ENCODE measurements around the gene CABP1. TPM values are rescaled to one million over a fixed set of nuclear protein-coding genes. Genes with fewer than 3 reads are reported as not detected.
A peak's percentile ranks its signal among the peaks of the same experiment; 100 is the strongest.

CABP1 gene
- total RNA-seq, 1 experiment from 2014 or later, result not detected

GRCh38 chr12:120649442-120650232 lies 9.2 kb downstream of the CABP1 start:
- no TSS peak for BruUV-seq (replicated peaks)
- ChIA-PET CTCF (interaction anchor here (0.6 to 1.4 kb wide), 14 partner anchors 15 to 1590 kb away, joined by 3 to 21 read pairs (median 6); no protein-coding TSS in a partner anchor), POLR2A (ENCODE audit: unreplicated experiment) (interaction anchor here (0.6 to 0.7 kb wide), 5 partner anchors 47 to 1147 kb away, joined by 3 to 5 read pairs (median 3); partner anchors contain the start of gene POP5)
- Histone ChIP-seq H3K9me2 (ENCODE audit: insufficient read depth) (no peaks in the 10 kb centered on the region), H3K27me3 (ENCODE audit: insufficient read depth, low read depth) (peaks cover 4% of the 10 kb centered on the region), H4K20me1 (ENCODE audit: insufficient read depth) (no peaks in the 10 kb centered on the region), H3F3A (ENCODE audit: insufficient read depth, low read depth) (no peaks in the 10 kb centered on the region), H3K4me3 (peak overlapping the region; percentile 53; the same call in 1 of the 2 replicates), H3K27ac (no peak overlapping the region), H3K4me1 (replicated peaks; ENCODE audit: insufficient read depth) (peaks cover 5% of the 10 kb centered on the region; the same call in 1 of the 2 replicates), H3K36me3 (ENCODE audit: low read depth) (no peaks in the 10 kb centered on the region), H3K9me3 (ENCODE audit: insufficient read depth, low read depth) (no peaks in the 10 kb centered on the region), H3K4me2 (peak overlapping the region; percentile 92), H2AFZ (peak overlapping the region; percentile 68; the same call in 1 of the 2 replicates), H3K79me2 (ENCODE audit: low read depth) (no peaks in the 10 kb centered on the region)
- no peak for DNase-seq
- intact Hi-C loops (cut with micrococcal nuclease; ENCODE audit: unreplicated experiment), result loop anchor here (1.0 to 10.0 kb wide), 6 partner anchors 66 to 448 kb away; no protein-coding TSS in a partner anchor
- TF ChIP-seq EZH2 (IDR thresholded peaks at IDR 0.05; ENCODE audit: low read depth) (no peak), CTCF (conservative IDR thresholded peaks at IDR 0.05) (peak; percentile 49; the same call in 1 of the 2 replicates)

GRCh38 chr12:120650233-120650690 lies 9.8 kb downstream of the CABP1 start:
- intact Hi-C loops (cut with micrococcal nuclease; ENCODE audit: unreplicated experiment), result no loop called here
- Histone ChIP-seq H3K27me3 (ENCODE audit: insufficient read depth, low read depth) (no peaks in the 10 kb centered on the region), H3K27ac (no peak overlapping the region), H3K4me2 (no peak overlapping the region), H3K9me3 (ENCODE audit: insufficient read depth, low read depth) (no peaks in the 10 kb centered on the region), H3K79me2 (ENCODE audit: low read depth) (no peaks in the 10 kb centered on the region), H3K36me3 (ENCODE audit: low read depth) (no peaks in the 10 kb centered on the region), H3K4me3 (no peak overlapping the region), H4K20me1 (ENCODE audit: insufficient read depth) (no peaks in the 10 kb centered on the region), H3F3A (ENCODE audit: insufficient read depth, low read depth) (no peaks in the 10 kb centered on the region), H3K9me2 (ENCODE audit: insufficient read depth) (no peaks in the 10 kb centered on the region), H3K4me1 (replicated peaks; ENCODE audit: insufficient read depth) (peaks cover 5% of the 10 kb centered on the region; the same call in 1 of the 2 replicates), H2AFZ (no peak overlapping the region)
- CTCF ChIA-PET, result interaction anchor here (0.6 to 0.7 kb wide), 3 partner anchors 67 to 1590 kb away, joined by 3 to 6 read pairs (median 5); no protein-coding TSS in a partner anchor
- no peak for DNase-seq
- POLR2A ChIA-PET (ENCODE audit: unreplicated experiment), result no interaction called here
- BruUV-seq (replicated peaks), result no TSS peak
- TF ChIP-seq CTCF (conservative IDR thresholded peaks at IDR 0.05) (no peak), EZH2 (IDR thresholded peaks at IDR 0.05; ENCODE audit: low read depth) (no peak)

DNA sequence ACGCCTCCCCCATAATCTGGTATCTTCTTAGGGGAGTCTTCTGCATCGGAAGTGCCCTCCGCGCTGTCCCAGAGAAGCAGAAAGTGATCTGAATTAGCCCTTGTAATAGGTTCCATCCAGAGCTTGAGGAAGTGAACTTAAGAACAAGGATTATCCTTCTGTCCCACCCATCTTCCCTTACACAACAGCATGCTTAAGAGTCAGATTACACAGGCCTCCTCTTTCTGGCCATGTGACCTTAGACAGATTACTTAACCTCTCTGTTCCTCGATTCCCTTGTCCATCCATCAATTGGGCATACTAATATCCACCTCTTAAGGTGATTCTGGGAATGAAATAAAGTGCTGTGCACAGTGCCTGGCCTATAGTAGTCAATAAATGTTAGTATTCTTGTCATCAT lies 11.4 kb downstream of the CABP1 start:
- DNase-seq, result no peak
- no peaks in the 10 kb centered on the region for H3K9me3 ChIP-seq (ENCODE audit: insufficient read depth, low read depth)
- no peaks in the 10 kb centered on the region for H3K9me2 ChIP-seq (ENCODE audit: insufficient read depth)
- no peak overlapping the region for H3K4me2 ChIP-seq
- H3K36me3 ChIP-seq (ENCODE audit: low read depth), result no peaks in the 10 kb centered on the region
- H3K27ac ChIP-seq, result no peak overlapping the region
- TF ChIP-seq CTCF (conservative IDR thresholded peaks at IDR 0.05) (no peak), EZH2 (IDR thresholded peaks at IDR 0.05; ENCODE audit: low read depth) (no peak)
- H3F3A ChIP-seq (ENCODE audit: insufficient read depth, low read depth), result no peaks in the 10 kb centered on the region
- no peaks in the 10 kb centered on the region for H3K79me2 ChIP-seq (ENCODE audit: low read depth)
- no peak overlapping the region for H3K4me3 ChIP-seq
- H2AFZ ChIP-seq, result no peak overlapping the region
- ChIA-PET CTCF (no interaction called here), POLR2A (ENCODE audit: unreplicated experiment) (no interaction called here)
- BruUV-seq (replicated peaks), result no TSS peak
- H3K27me3 ChIP-seq (ENCODE audit: insufficient read depth, low read depth), result no peaks in the 10 kb centered on the region
- H3K4me1 ChIP-seq (replicated peaks; ENCODE audit: insufficient read depth), result peaks cover 5% of the 10 kb centered on the region; the same call in 1 of the 2 replicates
- H4K20me1 ChIP-seq (ENCODE audit: insufficient read depth), result no peaks in the 10 kb centered on the region
- intact Hi-C loops (cut with micrococcal nuclease; ENCODE audit: unreplicated experiment), result no loop called here
